AG09319 (cell line): ENCODE data around the gene VPS26A.

Experiments
- DNase-seq: peaks from one replicate; pipeline ENCODE4 v3.0.0-alpha.2; 2010; ENCODE audit warnings: low read depth; ENCODE audit errors: extremely low read depth
- CTCF ChIP-seq: IDR thresholded peaks from 2 replicates; pipeline ENCODE4 v1.5.1; 2011; ENCODE audit warnings: low read depth, mild to moderate bottlenecking, inconsistent platforms, low read length, moderate library complexity

VPS26A gene

DNA sequence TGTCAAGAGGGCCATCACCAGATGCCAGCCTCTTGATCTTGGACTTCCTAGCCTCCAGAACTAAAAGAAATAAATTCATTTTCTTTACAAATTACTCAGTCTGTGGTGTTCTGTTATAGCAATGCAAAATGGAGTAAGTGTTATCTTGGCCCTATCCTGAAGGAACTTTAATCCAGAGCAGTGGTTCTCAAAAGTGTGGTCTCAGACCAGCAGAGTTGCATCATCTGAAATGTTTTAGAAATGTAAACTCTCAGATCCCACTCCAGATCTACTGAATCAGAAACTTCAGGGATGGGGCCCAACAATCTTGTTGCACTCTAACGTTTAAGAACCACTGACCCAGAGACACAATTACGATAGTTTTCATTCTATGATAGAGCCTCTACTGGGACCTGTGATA is 52.8 kb downstream of the VPS26A start:
- TF ChIP-seq CTCF, result no peak
- DNase-seq, result no peak

DNA sequence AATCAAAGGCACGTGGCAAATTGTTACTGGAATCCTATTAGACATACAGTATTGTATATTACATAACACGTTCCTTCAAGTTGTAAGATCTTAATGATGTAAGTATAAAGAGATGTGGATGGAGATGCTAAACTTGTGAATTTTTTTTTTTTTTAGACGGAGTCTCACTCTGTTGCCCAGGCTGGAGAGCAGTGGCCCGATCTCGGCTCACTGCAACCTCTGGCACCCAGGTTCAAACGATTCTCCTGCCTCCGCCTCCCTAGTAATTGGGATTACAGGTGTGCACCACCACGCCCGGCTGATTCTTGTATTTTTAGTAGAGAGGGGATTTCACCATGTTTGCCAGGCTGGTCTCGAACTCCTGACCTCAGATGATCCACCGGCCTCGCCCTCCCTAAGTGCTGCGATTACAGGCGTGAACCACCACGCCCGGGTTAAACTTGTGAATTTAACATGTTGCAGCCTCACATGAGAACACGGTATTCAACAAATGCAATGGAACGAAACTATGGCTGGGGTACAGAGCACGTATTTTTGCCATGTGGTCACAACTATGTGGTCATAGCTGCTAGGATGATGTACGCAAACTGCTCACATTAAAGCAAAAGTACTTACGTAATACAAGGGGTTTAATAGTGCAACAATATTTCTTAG is 55.2 kb downstream of the VPS26A start:
- TF ChIP-seq CTCF, result no peak
- DNase-seq, result no peak

GRCh38 chr10:69179743-69180524 is 56.0 kb downstream of the VPS26A start, which contains the start of gene SUPV3L1:
Gene SUPV3L1 (plus strand): TSS chr10:69180234. CDS start chr10:69180292, 58 bp downstream.
- no peak for TF ChIP-seq CTCF
- DNase-seq, result peak; percentile 94

- no peak for TF ChIP-seq CTCF
- DNase-seq, result no peak
Observed at GRCh38 chr10:69180525-69181204, 56.7 kb downstream of the VPS26A start.

- TF ChIP-seq CTCF, result no peak
- DNase-seq, result no peak
Observed at GRCh38 chr10:69181433-69181832, 57.5 kb downstream of the VPS26A start.

GRCh38 chr10:69182005-69182404 is 58.0 kb downstream of the VPS26A start:
- no peak for DNase-seq
- TF ChIP-seq CTCF, result no peak

DNA sequence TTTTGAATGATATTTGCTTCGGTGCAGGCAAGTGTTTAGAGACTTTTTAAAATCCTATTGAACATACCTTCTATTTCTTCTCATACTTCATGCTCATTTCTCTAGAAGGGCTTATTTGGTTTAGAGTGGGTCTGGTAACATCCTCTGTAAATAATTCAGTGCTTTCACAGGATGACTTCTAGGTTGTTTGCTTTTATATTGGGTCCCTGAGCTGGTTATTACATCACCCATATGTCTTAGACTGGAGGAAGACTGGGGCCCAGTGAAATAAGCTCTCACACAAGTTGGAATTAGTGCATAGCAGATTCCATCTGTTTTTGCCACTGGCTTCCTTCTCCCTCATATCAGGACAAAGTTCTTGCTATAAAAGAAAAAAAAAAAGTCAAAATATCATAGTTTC is 62.5 kb downstream of the VPS26A start:
- DNase-seq, result no peak
- no peak for TF ChIP-seq CTCF
